Fibroblast of lung (primary cell): Measurements from ENCODE around the gene ZNF831.

Experiments
- EZH2 ChIP-seq: IDR thresholded peaks from 2 replicates; pipeline ENCODE4 v1.5.1; 2012; ENCODE audit warnings: low read length, control low read depth, mild to moderate bottlenecking; ENCODE audit errors: missing control alignments
- TF ChIP-seq, protein P1 (sequence below), 2 donors: IDR thresholded peaks in 1 of 2; conservative IDR thresholded peaks in 1 of 2; 1 replicate in 1 of 2; 2 replicates in 1 of 2; pipeline ENCODE4 v1.5.1; 2011 to 2012; ENCODE audit warnings: low read length in 2 of 2, control low read depth in 1 of 2, inconsistent platforms in 1 of 2, low read depth in 1 of 2, mild to moderate bottlenecking in 1 of 2

DNA sequence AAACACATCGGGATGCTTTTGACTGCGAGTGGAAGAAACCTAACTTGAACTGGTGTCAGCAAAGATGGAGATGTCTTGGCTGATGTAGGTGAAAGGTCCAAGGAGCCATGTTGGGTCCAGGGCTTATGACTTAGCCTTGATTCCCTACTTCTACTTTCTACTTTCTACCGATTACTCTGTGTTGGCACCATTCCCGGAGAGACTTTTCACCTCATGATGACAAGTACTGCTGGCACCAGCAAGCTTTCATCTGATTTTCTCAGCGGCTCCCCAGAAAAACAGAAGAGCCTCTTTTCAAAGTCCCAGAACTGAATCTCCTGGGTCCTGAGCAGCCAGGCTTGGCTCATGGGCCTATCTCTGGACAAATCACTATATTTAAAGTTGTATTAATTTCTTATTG, 131.9 kb downstream of the ZNF831 start:
- TF ChIP-seq, protein P1, sequence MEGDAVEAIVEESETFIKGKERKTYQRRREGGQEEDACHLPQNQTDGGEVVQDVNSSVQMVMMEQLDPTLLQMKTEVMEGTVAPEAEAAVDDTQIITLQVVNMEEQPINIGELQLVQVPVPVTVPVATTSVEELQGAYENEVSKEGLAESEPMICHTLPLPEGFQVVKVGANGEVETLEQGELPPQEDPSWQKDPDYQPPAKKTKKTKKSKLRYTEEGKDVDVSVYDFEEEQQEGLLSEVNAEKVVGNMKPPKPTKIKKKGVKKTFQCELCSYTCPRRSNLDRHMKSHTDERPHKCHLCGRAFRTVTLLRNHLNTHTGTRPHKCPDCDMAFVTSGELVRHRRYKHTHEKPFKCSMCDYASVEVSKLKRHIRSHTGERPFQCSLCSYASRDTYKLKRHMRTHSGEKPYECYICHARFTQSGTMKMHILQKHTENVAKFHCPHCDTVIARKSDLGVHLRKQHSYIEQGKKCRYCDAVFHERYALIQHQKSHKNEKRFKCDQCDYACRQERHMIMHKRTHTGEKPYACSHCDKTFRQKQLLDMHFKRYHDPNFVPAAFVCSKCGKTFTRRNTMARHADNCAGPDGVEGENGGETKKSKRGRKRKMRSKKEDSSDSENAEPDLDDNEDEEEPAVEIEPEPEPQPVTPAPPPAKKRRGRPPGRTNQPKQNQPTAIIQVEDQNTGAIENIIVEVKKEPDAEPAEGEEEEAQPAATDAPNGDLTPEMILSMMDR (conservative IDR thresholded peaks at IDR 0.05 in 1 of 2, IDR thresholded peaks at IDR 0.05 in 1 of 2; ENCODE audit: low read depth in 1 of 2, low read length in 2 of 2), result no peak
- no peak for TF ChIP-seq EZH2
